ENCODE results near the gene PEX1. TPM values are rescaled to one million over a fixed set of nuclear protein-coding genes. Genes with fewer than 3 reads are reported as not detected.

Gene PEX1
- total RNA-seq (2022; extraction: Qiagen RNA extraction): 4.1 to 7.2 TPM (median 5.8 TPM) in 5 replicates

GRCh38 chr7:92528188-92528957 lies at the start of gene PEX1, which contains the start of gene RBM48:
Gene PEX1, minus strand, starts transcription at chr7:92528520. Its CDS starts 85 bp downstream, at chr7:92528435.
Gene RBM48, plus strand, starts transcription at chr7:92528795. Its CDS starts 19 bp downstream, at chr7:92528814.

GRCh38 chr7:92477681-92478080 lies 50.6 kb downstream of the PEX1 start, which contains the start of gene ERVW-1:
Gene ERVW-1, minus strand, starts transcription at chr7:92477946. Its CDS starts 7,565 bp downstream, at chr7:92470381.

GRCh38 chr7:92447345-92448204 lies 80.7 kb downstream of the PEX1 start, which contains the start of gene GATAD1:
Gene GATAD1, plus strand, starts transcription at chr7:92447482. Its CDS starts 248 bp downstream, at chr7:92447730.

Other genes starting within 250 kb of the PEX1 start
- 18.1 to 22.0 TPM (median 18.9 TPM) in 5 replicates for gene GATAD1, start 81.0 kb downstream of the PEX1 start, total RNA-seq (2022; extraction: Qiagen RNA extraction)
- 0.09 TPM in 1 of 5 replicates, not detected in the others for gene ERVW-1, start 50.6 kb downstream of the PEX1 start, total RNA-seq (2022; extraction: Qiagen RNA extraction)
- 6.1 to 8.3 TPM (median 6.3 TPM) in 5 replicates for gene RBM48, start 275 bp upstream of the PEX1 start, total RNA-seq (2022; extraction: Qiagen RNA extraction)
- gene FAM133B, start 61.9 kb upstream of the PEX1 start, total RNA-seq (2022; extraction: Qiagen RNA extraction): 24.2 to 30.6 TPM (median 25.9 TPM) in 5 replicates

Data from A549 treated with CORT108297 at 1 μM for 4 hours (cell line).